Smooth muscle cell (in vitro differentiated cells): ENCODE measurements around the gene PCED1B. TPM values are rescaled to one million over a fixed set of nuclear protein-coding genes. Genes with fewer than 3 reads are reported as not detected.

Experiments
- DNase-seq: peaks from one replicate; lab custom pipeline; 2025; ENCODE audit not compliant: unreplicated experiment; lab: John Stamatoyannopoulos, UW
- H2AFZ ChIP-seq: fragments of 200-600 bp; sonication (generic); 2 replicates; pipeline ENCODE4 v1.6.0; 2016; ENCODE audit warnings: antibody characterized with exemption, low read depth, mild to moderate bottlenecking
- H3F3A ChIP-seq: fragments of 200-600 bp; sonication (generic); 2 replicates; pipeline ENCODE4 v1.6.0; 2017; ENCODE audit warnings: antibody characterized with exemption, low read depth
- H3K27ac ChIP-seq: fragments of 200-600 bp; sonication (generic); 2 replicates; pipeline ENCODE4 v1.5.1; 2016; ENCODE audit warnings: low read depth, mild to moderate bottlenecking
- H3K27me3 ChIP-seq: fragments of 200-600 bp; sonication (generic); 2 replicates; pipeline ENCODE4 v1.6.1; 2016; ENCODE audit warnings: low read depth, mild to moderate bottlenecking
- H3K36me3 ChIP-seq: fragments of 200-600 bp; sonication (generic); 2 replicates; pipeline ENCODE4 v1.5.1; 2016; ENCODE audit warnings: low read depth
- H3K4me1 ChIP-seq: fragments of 200-600 bp; sonication (generic); 2 replicates; pipeline ENCODE4 v1.5.1; 2016; ENCODE audit warnings: low read depth
- H3K4me2 ChIP-seq: fragments of 200-600 bp; sonication (generic); 2 replicates; pipeline ENCODE4 v1.6.0; 2016; ENCODE audit warnings: mild to moderate bottlenecking
- H3K4me3 ChIP-seq: fragments of 200-600 bp; sonication (generic); 2 replicates; pipeline ENCODE4 v1.5.1; 2016; ENCODE audit warnings: mild to moderate bottlenecking
- H3K79me2 ChIP-seq: fragments of 200-600 bp; sonication (generic); 2 replicates; pipeline ENCODE4 v1.6.0; 2016; ENCODE audit warnings: low read depth, mild to moderate bottlenecking
- H3K9ac ChIP-seq: fragments of 200-600 bp; sonication (generic); 2 replicates; pipeline ENCODE4 v1.6.0; 2016; ENCODE audit warnings: low read depth
- H3K9me3 ChIP-seq: fragments of 200-600 bp; sonication (generic); replicated peaks from 2 replicates; pipeline ENCODE4 v1.5.1; 2016; ENCODE audit warnings: low read depth
- H4K20me1 ChIP-seq: fragments of 200-600 bp; sonication (generic); 2 replicates; pipeline ENCODE4 v1.6.0; 2016; ENCODE audit warnings: low read depth
- CTCF ChIP-seq: fragments of 200-600 bp; sonication (generic); IDR thresholded peaks from 2 replicates; pipeline ENCODE4 v1.5.1; 2017; ENCODE audit warnings: borderline replicate concordance, mild to moderate bottlenecking, antibody characterized with exemption; ENCODE audit not compliant: insufficient read depth, poor library complexity, severe bottlenecking
- WGBS: methylation state at CpG from one replicate; pipeline ENCODE4 v1.1.7; 2016; ENCODE audit warnings: low lambda C conversion rate; 5-methylcytosine and 5-hydroxymethylcytosine counted together
- polyA plus RNA-seq: library from polyadenylated mRNA; unstranded; fragments of >200 nt; fragmentation: Nextera tagmentation; extraction: Ambion mirVana; gene quantifications from 2 replicates; pipeline ENCODE4 v1.2.1, GENCODE V29; 2016
- total RNA-seq: library from RNA; depleted of rRNA; stranded (reverse); fragments of >200 nt; gene quantifications from 2 replicates; pipeline ENCODE4 v1.2.3, GENCODE V29; 2014

The PCED1B gene
- total and polyA plus RNA-seq, 2 experiments from 2014 or later = 2.7 to 3.5 TPM

GRCh38 chr12:47124451-47124850, 45.0 kb downstream of the PCED1B start:
- H3K27ac ChIP-seq = no peak overlapping the region
- TF ChIP-seq CTCF = no peak
- H3K4me3 ChIP-seq = no peak overlapping the region
- 38% methylated on average over 1 of the region's 1 CpG for WGBS
- H3K79me2 ChIP-seq = no peaks in the 10 kb centered on the region
- H2AFZ ChIP-seq = no peak overlapping the region
- H3K27me3 ChIP-seq = no peaks in the 10 kb centered on the region
- H3F3A ChIP-seq = peaks cover 8% of the 10 kb centered on the region
- H3K9me3 ChIP-seq = no peaks in the 10 kb centered on the region
- DNase-seq = no peak
- no peaks in the 10 kb centered on the region for H3K36me3 ChIP-seq
- H3K4me2 ChIP-seq = no peak overlapping the region
- H3K9ac ChIP-seq = no peak overlapping the region
- H4K20me1 ChIP-seq = no peaks in the 10 kb centered on the region
- no peaks in the 10 kb centered on the region for H3K4me1 ChIP-seq

GRCh38 chr12:47126246-47126645, 46.8 kb downstream of the PCED1B start:
- Histone ChIP-seq H3K79me2 (no peaks in the 10 kb centered on the region), H3K27me3 (no peaks in the 10 kb centered on the region), H3K9ac (no peak overlapping the region), H4K20me1 (no peaks in the 10 kb centered on the region), H3F3A (peaks cover under 1% of the 10 kb centered on the region), H3K27ac (no peak overlapping the region), H3K4me1 (no peaks in the 10 kb centered on the region), H2AFZ (no peak overlapping the region), H3K9me3 (no peaks in the 10 kb centered on the region), H3K4me3 (no peak overlapping the region), H3K4me2 (no peak overlapping the region), H3K36me3 (no peaks in the 10 kb centered on the region)
- no peak for DNase-seq
- no peak for TF ChIP-seq CTCF
- 96% methylated on average over 1 of the region's 1 CpG for WGBS

- H3K27me3 ChIP-seq = no peaks in the 10 kb centered on the region
- H3K27ac ChIP-seq = no peak overlapping the region
- no peaks in the 10 kb centered on the region for H3K79me2 ChIP-seq
- H3K4me2 ChIP-seq = no peak overlapping the region
- H2AFZ ChIP-seq = no peak overlapping the region
- TF ChIP-seq CTCF = no peak
- no peaks in the 10 kb centered on the region for H3K4me1 ChIP-seq
- no peaks in the 10 kb centered on the region for H3K9me3 ChIP-seq
- H3K4me3 ChIP-seq = no peak overlapping the region
- H3F3A ChIP-seq = no peaks in the 10 kb centered on the region
- 86% methylated on average over 5 of the region's 5 CpGs for WGBS
- no peak for DNase-seq
- H3K36me3 ChIP-seq = no peaks in the 10 kb centered on the region
- no peaks in the 10 kb centered on the region for H4K20me1 ChIP-seq
- no peak overlapping the region for H3K9ac ChIP-seq
Observed at GRCh38 chr12:47131011-47131410, 51.6 kb downstream of the PCED1B start.

GRCh38 chr12:47134005-47134404, 54.6 kb downstream of the PCED1B start:
- Histone ChIP-seq H3K27me3 (no peaks in the 10 kb centered on the region), H3K36me3 (no peaks in the 10 kb centered on the region), H3K4me2 (no peak overlapping the region), H3K79me2 (no peaks in the 10 kb centered on the region), H3K27ac (no peak overlapping the region), H2AFZ (no peak overlapping the region), H3K4me3 (no peak overlapping the region), H3K9ac (no peak overlapping the region), H3K4me1 (no peaks in the 10 kb centered on the region), H4K20me1 (no peaks in the 10 kb centered on the region), H3K9me3 (no peaks in the 10 kb centered on the region), H3F3A (no peaks in the 10 kb centered on the region)
- 85% methylated on average over 3 of the region's 3 CpGs for WGBS
- no peak for TF ChIP-seq CTCF
- no peak for DNase-seq
